Keratinocyte (primary cell): ENCODE measurements around the gene TLL2.

ENCODE experiments used
- CTCF ChIP-seq, 3 experiments: IDR thresholded peaks in 1 of 3; conservative IDR thresholded peaks in 1 of 3; optimal IDR thresholded peaks in 1 of 3; 2 replicates in 2 of 3; 3 replicates in 1 of 3; pipeline versions ENCODE3 to v1.5.1; 2011; ENCODE audit warnings: low read length in 3 of 3, mild to moderate bottlenecking in 3 of 3, moderate library complexity in 2 of 3, control low read depth in 1 of 3, inconsistent platforms in 1 of 3; ENCODE audit not compliant: insufficient read depth in 2 of 3; ENCODE audit errors: extremely low read depth in 1 of 3
- EZH2 ChIP-seq: IDR thresholded peaks from one replicate; pipeline ENCODE4 v1.6.1; 2012; ENCODE audit warnings: inconsistent platforms, mild to moderate bottlenecking, low read length, moderate library complexity

GRCh38 chr10:96389785-96390184 lies 123.9 kb downstream of the TLL2 start:
- TF ChIP-seq CTCF (optimal IDR thresholded peaks at IDR 0.05 in 1 of 3, IDR thresholded peaks at IDR 0.05 in 1 of 3, conservative IDR thresholded peaks at IDR 0.05 in 1 of 3; ENCODE audit: extremely low read depth in 1 of 3, insufficient read depth in 2 of 3, low read length in 3 of 3) (no peak), EZH2 (no peak)
